Stomach smooth muscle (tissue), 2 donors: ENCODE data around the gene HBQ1.

Experiments
- H3K27ac ChIP-seq: one replicate; pipeline ENCODE4 v1.7.0; 2013; ENCODE audit warnings: mild to moderate bottlenecking, low read length, inconsistent platforms
- H3K27me3 ChIP-seq, 2 donors: one replicate each; pipeline ENCODE4 v1.7.0; 2013; ENCODE audit warnings: low read length in 2 of 2; ENCODE audit not compliant: insufficient read depth in 2 of 2, control insufficient read depth in 1 of 2
- H3K36me3 ChIP-seq, 2 donors: one replicate each; pipeline ENCODE4 v1.7.0; 2013; ENCODE audit warnings: low read length in 2 of 2; ENCODE audit not compliant: control insufficient read depth in 2 of 2, insufficient read depth in 2 of 2
- H3K4me1 ChIP-seq: one replicate; pipeline ENCODE4 v1.7.0; 2013; ENCODE audit warnings: low read length; ENCODE audit not compliant: control insufficient read depth, insufficient read depth
- H3K4me3 ChIP-seq, 2 donors: one replicate each; pipeline ENCODE4 v1.7.0; 2013; ENCODE audit warnings: low read length in 2 of 2
- H3K9ac ChIP-seq, 2 donors: one replicate each; pipeline ENCODE4 v1.7.0; 2013; ENCODE audit warnings: low read length in 2 of 2, mild to moderate bottlenecking in 1 of 2
- H3K9me3 ChIP-seq, 2 donors: one replicate each; pipeline ENCODE4 v1.7.0; 2013; ENCODE audit warnings: low read length in 2 of 2; ENCODE audit not compliant: control insufficient read depth in 2 of 2
- donor health status: healthy.
- donor health status: Pancreatic carcinoma.

Gene HBQ1

GRCh38 chr16:180101-180675 is at the start of gene HBQ1:
Gene HBQ1, plus strand, starts transcription at chr16:180459. Its CDS starts 28 bp downstream, at chr16:180487.
- no peaks in the 10 kb centered on the region for H3K36me3 ChIP-seq
- peaks cover 22% of the 10 kb centered on the region for H3K4me1 ChIP-seq
- H3K27ac ChIP-seq = no peak within 1 kb of the TSS
- peak within 1 kb of the TSS; percentile 49 to 61 for H3K4me3 ChIP-seq
- H3K9me3 ChIP-seq = no peaks in the 10 kb centered on the region
- H3K27me3 ChIP-seq = peaks cover 26 to 48% of the 10 kb centered on the region in 2 donors
- no peak within 1 kb of the TSS for H3K9ac ChIP-seq

DNA sequence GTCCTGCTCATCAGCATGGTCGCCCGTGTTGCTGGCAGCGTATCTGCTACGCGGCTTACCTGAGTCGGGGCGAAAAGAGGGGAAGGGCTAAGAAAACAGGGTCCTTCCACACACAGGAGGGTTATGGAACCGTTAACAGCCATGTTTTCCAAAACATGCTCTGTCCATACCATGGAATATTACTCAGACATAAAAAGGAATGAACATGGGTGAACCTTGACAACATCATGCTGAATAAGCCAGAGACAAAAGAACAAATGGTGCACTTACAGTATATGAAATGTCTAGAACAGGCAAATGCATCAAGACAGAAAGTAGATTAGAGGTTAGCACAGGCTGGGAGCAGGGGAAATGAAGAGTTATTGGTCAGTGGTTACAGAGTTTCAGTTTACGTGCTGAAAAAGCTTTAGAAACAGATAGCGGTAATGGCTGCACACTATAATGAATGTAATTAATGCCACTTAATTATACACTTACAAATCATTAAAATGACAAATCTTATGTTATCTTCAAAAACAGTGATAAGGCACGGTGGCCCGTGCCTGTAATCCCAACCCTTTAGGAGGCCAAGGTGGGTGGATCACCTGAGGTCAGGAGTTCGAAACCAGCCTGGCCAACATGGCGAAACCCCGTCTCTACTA is 49.6 kb upstream of the HBQ1 start:
- Histone ChIP-seq H3K4me1 (no peaks in the 10 kb centered on the region), H3K4me3 (no peak overlapping the region), H3K9ac (no peak overlapping the region), H3K36me3 (peaks cover 0 to 2% of the 10 kb centered on the region in 2 donors), H3K27me3 (no peaks in the 10 kb centered on the region), H3K27ac (no peak overlapping the region), H3K9me3 (no peaks in the 10 kb centered on the region)

DNA sequence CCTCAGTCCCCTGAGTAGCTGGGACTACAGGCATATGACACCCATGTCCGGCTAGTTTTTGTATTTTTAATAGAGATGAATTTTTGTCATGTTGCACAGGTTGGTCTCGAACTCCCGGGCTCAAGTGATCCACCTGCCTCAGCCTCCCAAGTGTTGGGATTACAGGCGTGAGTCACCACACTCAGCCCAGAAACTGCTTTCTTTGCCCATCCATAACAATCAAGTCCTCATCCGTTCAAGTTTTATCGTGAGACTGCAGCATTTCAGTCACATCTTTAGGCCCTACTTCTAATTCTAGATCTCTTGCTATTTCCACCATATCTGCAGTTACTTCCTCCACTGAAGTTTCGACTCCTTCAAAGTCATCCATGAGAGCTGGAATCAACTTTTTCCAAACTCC is 48.1 kb upstream of the HBQ1 start:
- Histone ChIP-seq H3K27me3 (no peaks in the 10 kb centered on the region), H3K9me3 (no peaks in the 10 kb centered on the region), H3K27ac (no peak overlapping the region), H3K4me1 (no peaks in the 10 kb centered on the region), H3K36me3 (peaks cover 0 to 2% of the 10 kb centered on the region in 2 donors), H3K9ac (no peak overlapping the region), H3K4me3 (no peak overlapping the region)

- H3K9ac ChIP-seq = no peak overlapping the region
- H3K9me3 ChIP-seq = no peaks in the 10 kb centered on the region
- H3K27ac ChIP-seq = no peak overlapping the region
- no peaks in the 10 kb centered on the region for H3K27me3 ChIP-seq
- peaks cover 0 to 2% of the 10 kb centered on the region in 2 donors for H3K36me3 ChIP-seq
- no peak overlapping the region for H3K4me3 ChIP-seq
- H3K4me1 ChIP-seq = no peaks in the 10 kb centered on the region
These were observed 46.5 kb upstream of the HBQ1 start for GRCh38 chr16:133716-134115.

GRCh38 chr16:138049-138417 is 42.2 kb upstream of the HBQ1 start:
- no peaks in the 10 kb centered on the region for H3K9me3 ChIP-seq
- H3K4me1 ChIP-seq = no peaks in the 10 kb centered on the region
- peaks cover 0 to 2% of the 10 kb centered on the region in 2 donors for H3K27me3 ChIP-seq
- no peak overlapping the region for H3K27ac ChIP-seq
- peak overlapping the region; percentile 74 to 78 for H3K9ac ChIP-seq
- peak overlapping the region; percentile 55 to 78 for H3K4me3 ChIP-seq
- no peaks in the 10 kb centered on the region for H3K36me3 ChIP-seq

- Histone ChIP-seq H3K4me1 (no peaks in the 10 kb centered on the region), H3K27me3 (peaks cover 6% of the 10 kb centered on the region in 2 donors), H3K9ac (no peak overlapping the region), H3K27ac (no peak overlapping the region), H3K9me3 (no peaks in the 10 kb centered on the region), H3K4me3 (no peak overlapping the region), H3K36me3 (no peaks in the 10 kb centered on the region)
These were observed 39.9 kb upstream of the HBQ1 start for GRCh38 chr16:140175-140857.

DNA sequence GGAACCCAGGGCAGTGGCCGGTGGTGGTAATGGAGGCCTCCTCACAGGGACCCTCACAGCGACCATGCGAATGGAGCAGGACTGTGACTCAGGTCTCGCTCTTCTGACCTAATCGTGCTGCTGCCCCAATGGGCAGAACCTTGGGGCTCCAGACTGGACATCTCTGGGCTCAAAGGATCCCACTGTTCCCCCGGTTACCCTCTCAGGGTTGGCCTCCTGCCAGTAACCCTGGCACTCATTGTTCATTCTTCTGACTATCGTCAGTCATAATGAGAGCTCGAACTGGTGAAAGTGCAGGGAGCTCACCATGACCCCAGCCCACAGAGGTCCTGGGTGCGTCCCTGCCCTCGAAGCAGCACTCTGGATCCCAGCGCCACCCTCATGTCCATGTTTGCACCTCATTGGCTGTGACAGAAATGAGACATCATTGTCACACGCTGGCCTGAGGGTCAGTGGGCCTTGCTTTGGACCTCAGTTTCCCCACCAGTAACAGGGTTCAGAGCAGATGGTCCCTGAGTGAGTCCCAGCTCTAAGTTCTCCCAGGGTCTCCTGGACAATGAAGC is 37.8 kb upstream of the HBQ1 start:
- Histone ChIP-seq H3K4me1 (no peaks in the 10 kb centered on the region), H3K4me3 (no peak overlapping the region), H3K9ac (no peak overlapping the region), H3K27ac (no peak overlapping the region), H3K9me3 (no peaks in the 10 kb centered on the region), H3K36me3 (no peaks in the 10 kb centered on the region), H3K27me3 (peaks cover 6% of the 10 kb centered on the region in 2 donors)

DNA sequence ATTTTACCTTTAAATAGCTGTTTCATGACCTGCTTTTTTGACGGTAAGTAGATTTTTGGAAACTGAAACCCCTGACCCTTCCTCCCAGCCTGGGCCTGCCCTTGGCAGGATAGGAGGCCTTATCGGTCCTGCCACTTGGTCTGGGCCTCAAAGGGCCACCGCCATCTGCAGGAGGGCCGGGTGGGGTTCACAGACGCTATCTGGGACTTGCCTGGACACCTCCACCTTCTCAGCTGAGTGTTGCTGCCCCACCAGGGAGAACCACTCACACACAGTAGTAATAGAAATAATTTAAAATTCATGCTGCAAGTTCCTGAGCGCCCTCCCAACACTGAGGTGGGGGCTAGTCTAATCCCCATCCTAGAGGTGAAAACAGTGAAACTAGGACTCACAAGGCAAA is 37.2 kb upstream of the HBQ1 start:
- no peaks in the 10 kb centered on the region for H3K36me3 ChIP-seq
- no peak overlapping the region for H3K27ac ChIP-seq
- H3K4me1 ChIP-seq = no peaks in the 10 kb centered on the region
- no peak overlapping the region for H3K9ac ChIP-seq
- no peaks in the 10 kb centered on the region for H3K9me3 ChIP-seq
- H3K4me3 ChIP-seq = no peak overlapping the region
- H3K27me3 ChIP-seq = peaks cover 6% of the 10 kb centered on the region in 2 donors

DNA sequence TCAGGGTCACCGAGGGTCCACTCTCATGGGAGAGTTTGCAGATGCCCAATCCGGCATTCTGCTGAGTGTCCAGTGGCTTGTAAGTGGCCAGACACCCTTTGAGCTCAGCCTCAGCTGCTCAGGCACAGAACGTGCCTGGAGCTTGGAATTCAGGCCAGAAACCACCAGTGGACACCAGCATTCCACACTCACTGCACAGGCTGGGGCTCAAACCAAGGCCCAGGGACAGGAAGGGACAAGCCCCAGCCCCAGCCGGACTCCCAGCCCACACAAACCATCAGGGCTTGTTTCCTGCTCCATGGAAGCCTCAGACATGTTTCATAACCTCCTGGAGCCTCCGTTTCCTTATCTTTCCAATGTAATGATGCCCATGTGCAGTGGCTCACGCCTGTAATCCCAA is 36.8 kb upstream of the HBQ1 start:
- H3K9ac ChIP-seq = no peak overlapping the region
- H3K4me1 ChIP-seq = no peaks in the 10 kb centered on the region
- H3K27ac ChIP-seq = no peak overlapping the region
- H3K4me3 ChIP-seq = no peak overlapping the region
- peaks cover 7% of the 10 kb centered on the region in 2 donors for H3K27me3 ChIP-seq
- no peaks in the 10 kb centered on the region for H3K9me3 ChIP-seq
- no peaks in the 10 kb centered on the region for H3K36me3 ChIP-seq

- H3K9me3 ChIP-seq = no peaks in the 10 kb centered on the region
- no peak overlapping the region for H3K4me3 ChIP-seq
- H3K27me3 ChIP-seq = peaks cover 12% of the 10 kb centered on the region in 2 donors
- no peaks in the 10 kb centered on the region for H3K4me1 ChIP-seq
- no peaks in the 10 kb centered on the region for H3K36me3 ChIP-seq
- H3K27ac ChIP-seq = no peak overlapping the region
- H3K9ac ChIP-seq = no peak overlapping the region
These were observed 35.4 kb upstream of the HBQ1 start for GRCh38 chr16:144797-145252.
